Sigmoid colon (tissue), 7 donors: ENCODE data around the gene EIPR1. TPM values are rescaled to one million over a fixed set of nuclear protein-coding genes. Genes with fewer than 3 reads are reported as not detected.

ENCODE experiments used
- DNase-seq: peaks from one replicate; pipeline ENCODE4 v3.0.0-alpha.2; 2019
- H3K27ac ChIP-seq, 4 donors: fragments of 200-600 bp; sonication (generic); one replicate each; pipeline ENCODE4 v1.5.1; 2016 to 2019; ENCODE audit warnings: mild to moderate bottlenecking in 1 of 4
- H3K27me3 ChIP-seq, 3 donors: fragments of 200-600 bp; sonication (generic); one replicate each; pipeline ENCODE4 v1.5.1; 2019; ENCODE audit warnings: mild to moderate bottlenecking in 1 of 3
- H3K36me3 ChIP-seq, 4 donors: fragments of 200-600 bp; sonication (generic); one replicate each; pipeline ENCODE4 v1.5.1; 2016 to 2019
- H3K4me1 ChIP-seq, 4 donors: fragments of 200-600 bp; sonication (generic); one replicate each; pipeline ENCODE4 v1.5.1; 2017 to 2019
- H3K4me3 ChIP-seq, 4 donors: fragments of 200-600 bp; sonication (generic); one replicate each; pipeline ENCODE4 v1.5.1; 2017 to 2019; ENCODE audit warnings: mild to moderate bottlenecking in 2 of 4, moderate library complexity in 1 of 4
- H3K9me3 ChIP-seq, 4 donors: fragments of 200-600 bp in 3 of 4; sonication (generic) in 3 of 4; one replicate each; pipeline versions ENCODE4 v1.5.1 to v1.6.1; 2013 to 2019
- CTCF ChIP-seq, 4 experiments: fragments of 450-650 bp in 3 of 4; fragments of 200-600 bp in 1 of 4; IDR thresholded peaks; one replicate each; pipeline ENCODE4 v1.5.1; 2016 to 2019; ENCODE audit warnings: antibody characterized with exemption in 4 of 4, mild to moderate bottlenecking in 3 of 4, moderate library complexity in 2 of 4
- EP300 ChIP-seq, 4 donors: sonication (generic); formaldehyde crosslinking; IDR thresholded peaks; one replicate each; pipeline ENCODE4 v1.6.1; 2017; ENCODE audit warnings: antibody characterized with exemption in 4 of 4
- POLR2A ChIP-seq, 2 donors: fragments of 450-650 bp; IDR thresholded peaks; one replicate each; pipeline ENCODE4 v1.6.1; 2016; ENCODE audit warnings: antibody characterized with exemption in 2 of 2, mild to moderate bottlenecking in 2 of 2, moderate library complexity in 2 of 2
- POLR2AphosphoS5 ChIP-seq, 4 donors: sonication (generic); formaldehyde crosslinking; IDR thresholded peaks; one replicate each; pipeline ENCODE4 v1.6.1; 2017; ENCODE audit warnings: antibody characterized with exemption in 4 of 4
- WGBS, 2 donors: extraction: QIAGEN DNeasy Blood & Tissue Kit; methylation state at CpG; one replicate each; pipeline ENCODE4 v1.1.7; 2013; 5-methylcytosine and 5-hydroxymethylcytosine counted together
- intact Hi-C: fragments of 100-400 bp; cut with DNase I; formaldehyde crosslinking; loops from one replicate; pipeline ENCODE4 v1.15.1; 2023
- polyA plus RNA-seq, 3 donors: library from polyadenylated mRNA; stranded (reverse); fragments of 200-250 nt; gene quantifications; one replicate each; pipeline ENCODE4 v1.2.3, GENCODE V29; 2013
- total RNA-seq, 4 donors: library from RNA; depleted of rRNA; stranded (reverse); fragments of >200 nt; gene quantifications; one replicate each; pipeline ENCODE4 v1.1.0, GENCODE V29; 2016
- donor health status: healthy with polysubstance abuse.
- donor health status: Bipolar disorder and iron deficiency.
- donor health status: healthy.

The EIPR1 gene
- total and polyA plus RNA-seq, 7 donors: 12.2 to 27.0 (median 20.0) TPM

- no peak for DNase-seq
- H3K27ac ChIP-seq: no peak overlapping the region
- H3K4me3 ChIP-seq: no peak overlapping the region
- no peak for TF ChIP-seq CTCF (IDR thresholded peaks at IDR 0.05)
- TF ChIP-seq EP300 (IDR thresholded peaks at IDR 0.05): no peak
- no peak for TF ChIP-seq POLR2AphosphoS5 (IDR thresholded peaks at IDR 0.05)
- TF ChIP-seq POLR2A (IDR thresholded peaks at IDR 0.05): no peak
- no peaks in the 10 kb centered on the region for H3K4me1 ChIP-seq
- H3K27me3 ChIP-seq: no peaks in the 10 kb centered on the region
- 81 to 93% methylated on average over 6 of the region's 6 CpGs for WGBS, 2 donors
- H3K9me3 ChIP-seq: no peaks in the 10 kb centered on the region
- intact Hi-C loops: no loop called here
- H3K36me3 ChIP-seq: no peaks in the 10 kb centered on the region
These were observed 133.8 kb downstream of the EIPR1 start for GRCh38 chr2:3243804-3244203.

- Histone ChIP-seq H3K4me3 (no peak overlapping the region), H3K9me3 (no peaks in the 10 kb centered on the region), H3K36me3 (no peaks in the 10 kb centered on the region), H3K4me1 (no peaks in the 10 kb centered on the region), H3K27me3 (no peaks in the 10 kb centered on the region), H3K27ac (no peak overlapping the region)
- intact Hi-C loops: no loop called here
- no peak for TF ChIP-seq POLR2A (IDR thresholded peaks at IDR 0.05)
- 42 to 75% methylated on average over 9 of the region's 9 CpGs for WGBS, 2 donors
- no peak for DNase-seq
These were observed 134.8 kb downstream of the EIPR1 start for GRCh38 chr2:3242747-3243369.

GRCh38 chr2:3241971-3242746 lies 135.5 kb downstream of the EIPR1 start:
- WGBS, 2 donors: 79 to 90% methylated on average over 24 to 25 of the region's 25 CpGs
- Histone ChIP-seq H3K27ac (no peak overlapping the region), H3K9me3 (no peaks in the 10 kb centered on the region), H3K36me3 (no peaks in the 10 kb centered on the region), H3K4me3 (no peak overlapping the region), H3K27me3 (no peaks in the 10 kb centered on the region), H3K4me1 (no peaks in the 10 kb centered on the region)
- TF ChIP-seq POLR2AphosphoS5 (IDR thresholded peaks at IDR 0.05) (no peak), CTCF (IDR thresholded peaks at IDR 0.05) (no peak), POLR2A (IDR thresholded peaks at IDR 0.05) (no peak)
- intact Hi-C loops: no loop called here
- DNase-seq: no peak

GRCh38 chr2:3238951-3239841 lies 138.4 kb downstream of the EIPR1 start:
- 74 to 75% methylated on average over 21 of the region's 21 CpGs for WGBS, 2 donors

GRCh38 chr2:3236300-3237045 lies 141.1 kb downstream of the EIPR1 start:
- no peak for DNase-seq
- no peak for TF ChIP-seq POLR2A (IDR thresholded peaks at IDR 0.05)
- TF ChIP-seq POLR2AphosphoS5 (IDR thresholded peaks at IDR 0.05): no peak
- TF ChIP-seq CTCF (IDR thresholded peaks at IDR 0.05): no peak
- no peak for TF ChIP-seq EP300 (IDR thresholded peaks at IDR 0.05)
- Histone ChIP-seq H3K9me3 (no peaks in the 10 kb centered on the region), H3K27me3 (no peaks in the 10 kb centered on the region), H3K27ac (no peak overlapping the region), H3K36me3 (no peaks in the 10 kb centered on the region), H3K4me3 (no peak overlapping the region), H3K4me1 (no peaks in the 10 kb centered on the region)
- 92 to 93% methylated on average over 12 of the region's 12 CpGs for WGBS, 2 donors
- intact Hi-C loops: no loop called here

More at GRCh38 chr2:3238951-3239841, 138.4 kb downstream of the EIPR1 start:
- TF ChIP-seq POLR2A (IDR thresholded peaks at IDR 0.05): no peak
- H3K4me3 ChIP-seq: no peak overlapping the region
- intact Hi-C loops: no loop called here
- H3K36me3 ChIP-seq: no peaks in the 10 kb centered on the region
- no peak overlapping the region for H3K27ac ChIP-seq
- no peak for DNase-seq
- H3K9me3 ChIP-seq: no peaks in the 10 kb centered on the region
- no peaks in the 10 kb centered on the region for H3K4me1 ChIP-seq
- H3K27me3 ChIP-seq: no peaks in the 10 kb centered on the region
